ENCODE measurements around the gene GUCA2A. TPM values are rescaled to one million over a fixed set of nuclear protein-coding genes. Genes with fewer than 3 reads are reported as not detected.

The GUCA2A gene
- total and polyA plus RNA-seq, 2 donors (not counting 1 experiment from before 2014, with no cell fraction given) = not detected

DNA sequence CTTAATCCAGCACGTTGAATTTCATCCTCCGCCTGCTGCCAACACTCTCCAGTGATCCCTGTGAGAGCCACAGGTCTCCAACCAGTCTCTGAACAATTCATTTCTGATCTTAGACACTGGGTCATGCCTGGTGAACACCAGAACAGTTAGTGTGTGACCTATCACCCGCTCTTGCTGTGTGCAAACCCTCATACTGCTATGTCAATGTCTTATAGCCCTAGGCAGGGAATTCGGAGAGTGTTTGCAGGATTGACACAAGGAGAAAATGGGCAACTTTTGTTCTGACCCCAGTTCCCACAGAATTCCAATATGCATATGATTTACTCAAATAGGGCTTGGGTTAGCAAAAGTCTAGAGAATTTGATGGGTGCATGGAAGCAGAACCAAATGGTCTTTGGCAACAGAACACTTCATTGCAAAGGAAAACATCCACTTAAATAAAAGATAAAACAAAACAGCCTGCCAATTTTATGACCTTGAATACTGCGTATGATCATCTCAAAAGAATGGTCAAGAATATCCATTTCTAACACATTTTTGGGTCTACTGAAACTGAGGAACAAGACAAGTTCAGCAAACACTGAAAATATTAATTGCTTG is 34.4 kb downstream of the GUCA2A start:
- no peaks in the 10 kb centered on the region for H3K36me3 ChIP-seq (ENCODE audit: control insufficient read depth, insufficient read depth, low read length)
- H3K79me2 ChIP-seq (ENCODE audit: control insufficient read depth, insufficient read depth, low read length) = no peaks in the 10 kb centered on the region
- H3K9me3 ChIP-seq (ENCODE audit: control insufficient read depth, insufficient read depth, low read depth, low read length) = no peaks in the 10 kb centered on the region
- no peaks in the 10 kb centered on the region for H4K20me1 ChIP-seq (ENCODE audit: control insufficient read depth, extremely low read depth, insufficient read depth, low read length)
- no peak overlapping the region for H2AFZ ChIP-seq (ENCODE audit: low read length)
- DNase-seq (ENCODE audit: low read depth in 2 of 2) = no peak
- no peak overlapping the region for H3K9ac ChIP-seq (ENCODE audit: insufficient read depth, low read length)
- no peak overlapping the region for H3K27ac ChIP-seq (ENCODE audit: insufficient read depth, low read length)
- H3K27me3 ChIP-seq (ENCODE audit: control insufficient read depth, insufficient read depth, low read length) = no peaks in the 10 kb centered on the region
- no peak overlapping the region for H3K4me2 ChIP-seq (ENCODE audit: extremely low read depth, insufficient read depth, low read length)
- no peaks in the 10 kb centered on the region for H3K4me1 ChIP-seq (ENCODE audit: control insufficient read depth, extremely low read depth, insufficient read depth, low read length)
- TF ChIP-seq, protein P1, sequence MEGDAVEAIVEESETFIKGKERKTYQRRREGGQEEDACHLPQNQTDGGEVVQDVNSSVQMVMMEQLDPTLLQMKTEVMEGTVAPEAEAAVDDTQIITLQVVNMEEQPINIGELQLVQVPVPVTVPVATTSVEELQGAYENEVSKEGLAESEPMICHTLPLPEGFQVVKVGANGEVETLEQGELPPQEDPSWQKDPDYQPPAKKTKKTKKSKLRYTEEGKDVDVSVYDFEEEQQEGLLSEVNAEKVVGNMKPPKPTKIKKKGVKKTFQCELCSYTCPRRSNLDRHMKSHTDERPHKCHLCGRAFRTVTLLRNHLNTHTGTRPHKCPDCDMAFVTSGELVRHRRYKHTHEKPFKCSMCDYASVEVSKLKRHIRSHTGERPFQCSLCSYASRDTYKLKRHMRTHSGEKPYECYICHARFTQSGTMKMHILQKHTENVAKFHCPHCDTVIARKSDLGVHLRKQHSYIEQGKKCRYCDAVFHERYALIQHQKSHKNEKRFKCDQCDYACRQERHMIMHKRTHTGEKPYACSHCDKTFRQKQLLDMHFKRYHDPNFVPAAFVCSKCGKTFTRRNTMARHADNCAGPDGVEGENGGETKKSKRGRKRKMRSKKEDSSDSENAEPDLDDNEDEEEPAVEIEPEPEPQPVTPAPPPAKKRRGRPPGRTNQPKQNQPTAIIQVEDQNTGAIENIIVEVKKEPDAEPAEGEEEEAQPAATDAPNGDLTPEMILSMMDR (conservative IDR thresholded peaks at IDR 0.05 in 1 of 2, IDR thresholded peaks at IDR 0.05 in 1 of 2; ENCODE audit: low read depth in 1 of 2, low read length in 2 of 2) = no peak
- no peak for TF ChIP-seq EZH2 (IDR thresholded peaks at IDR 0.05; ENCODE audit: low read length, missing control alignments)
- no peak overlapping the region for H3K4me3 ChIP-seq (replicated peaks in 1 of 4; ENCODE audit: control extremely low read depth in 1 of 4, insufficient read depth in 1 of 4, low read depth in 3 of 4, low read length in 4 of 4)

DNA sequence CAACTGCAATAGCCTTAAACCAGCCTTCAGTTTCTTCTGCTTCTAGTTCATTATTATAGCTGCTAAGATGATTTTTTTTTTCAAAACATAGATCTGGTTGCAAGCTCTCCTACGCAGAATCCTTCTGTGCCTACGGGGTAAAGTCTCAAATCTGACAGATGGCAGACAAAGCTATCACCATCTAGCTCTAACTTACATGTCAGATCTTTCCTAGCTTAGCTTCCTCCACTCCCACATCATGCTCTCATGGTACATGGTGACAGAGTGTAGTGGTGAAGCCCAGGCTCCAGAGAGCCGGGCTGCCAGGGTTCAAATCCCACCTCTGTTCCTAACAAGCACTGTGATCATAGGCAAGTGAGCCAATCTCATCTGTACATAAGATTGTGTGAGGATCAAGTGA is 35.6 kb downstream of the GUCA2A start:
- Histone ChIP-seq H3K27ac (ENCODE audit: insufficient read depth, low read length) (no peak overlapping the region), H2AFZ (ENCODE audit: low read length) (no peak overlapping the region), H3K9ac (ENCODE audit: insufficient read depth, low read length) (no peak overlapping the region), H4K20me1 (ENCODE audit: control insufficient read depth, extremely low read depth, insufficient read depth, low read length) (no peaks in the 10 kb centered on the region), H3K4me1 (ENCODE audit: control insufficient read depth, extremely low read depth, insufficient read depth, low read length) (no peaks in the 10 kb centered on the region), H3K9me3 (ENCODE audit: control insufficient read depth, insufficient read depth, low read depth, low read length) (no peaks in the 10 kb centered on the region), H3K79me2 (ENCODE audit: control insufficient read depth, insufficient read depth, low read length) (no peaks in the 10 kb centered on the region), H3K27me3 (ENCODE audit: control insufficient read depth, insufficient read depth, low read length) (no peaks in the 10 kb centered on the region), H3K36me3 (ENCODE audit: control insufficient read depth, insufficient read depth, low read length) (no peaks in the 10 kb centered on the region), H3K4me3 (replicated peaks in 1 of 4; ENCODE audit: control extremely low read depth in 1 of 4, insufficient read depth in 1 of 4, low read depth in 3 of 4, low read length in 4 of 4) (no peak overlapping the region), H3K4me2 (ENCODE audit: extremely low read depth, insufficient read depth, low read length) (no peak overlapping the region)
- no peak for DNase-seq (ENCODE audit: low read depth in 2 of 2)
- TF ChIP-seq, protein P1 (conservative IDR thresholded peaks at IDR 0.05 in 1 of 2, IDR thresholded peaks at IDR 0.05 in 1 of 2; ENCODE audit: low read depth in 1 of 2, low read length in 2 of 2) = no peak
- TF ChIP-seq EZH2 (IDR thresholded peaks at IDR 0.05; ENCODE audit: low read length, missing control alignments) = no peak

DNA sequence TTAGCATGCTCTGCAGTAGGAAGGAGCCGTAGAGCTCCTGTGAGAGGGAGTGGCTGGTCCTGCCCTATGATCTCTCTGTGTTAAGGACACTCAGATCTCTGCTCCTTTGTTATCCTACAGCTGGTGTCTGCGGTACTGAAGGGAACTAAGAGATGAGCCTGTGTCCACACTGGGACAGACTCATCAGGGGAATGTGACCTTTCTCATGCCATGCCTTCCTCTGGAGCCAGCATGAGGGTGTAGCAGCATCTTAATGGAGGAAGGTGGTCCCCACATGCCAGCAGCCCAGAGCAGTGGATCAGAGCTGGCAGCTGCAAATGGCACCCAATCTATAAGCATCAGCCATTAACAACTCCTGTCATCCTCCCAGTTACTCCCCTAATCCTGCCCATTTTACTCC is 36.0 kb downstream of the GUCA2A start:
- H3K27me3 ChIP-seq (ENCODE audit: control insufficient read depth, insufficient read depth, low read length) = no peaks in the 10 kb centered on the region
- H4K20me1 ChIP-seq (ENCODE audit: control insufficient read depth, extremely low read depth, insufficient read depth, low read length) = no peaks in the 10 kb centered on the region
- H3K4me2 ChIP-seq (ENCODE audit: extremely low read depth, insufficient read depth, low read length) = no peak overlapping the region
- no peaks in the 10 kb centered on the region for H3K79me2 ChIP-seq (ENCODE audit: control insufficient read depth, insufficient read depth, low read length)
- DNase-seq (ENCODE audit: low read depth in 2 of 2) = no peak
- no peak overlapping the region for H3K9ac ChIP-seq (ENCODE audit: insufficient read depth, low read length)
- H3K36me3 ChIP-seq (ENCODE audit: control insufficient read depth, insufficient read depth, low read length) = no peaks in the 10 kb centered on the region
- H2AFZ ChIP-seq (ENCODE audit: low read length) = no peak overlapping the region
- TF ChIP-seq, protein P1 (conservative IDR thresholded peaks at IDR 0.05 in 1 of 2, IDR thresholded peaks at IDR 0.05 in 1 of 2; ENCODE audit: low read depth in 1 of 2, low read length in 2 of 2) = no peak
- TF ChIP-seq EZH2 (IDR thresholded peaks at IDR 0.05; ENCODE audit: low read length, missing control alignments) = no peak
- no peaks in the 10 kb centered on the region for H3K4me1 ChIP-seq (ENCODE audit: control insufficient read depth, extremely low read depth, insufficient read depth, low read length)
- H3K4me3 ChIP-seq (replicated peaks in 1 of 4; ENCODE audit: control extremely low read depth in 1 of 4, insufficient read depth in 1 of 4, low read depth in 3 of 4, low read length in 4 of 4) = no peak overlapping the region
- H3K9me3 ChIP-seq (ENCODE audit: control insufficient read depth, insufficient read depth, low read depth, low read length) = no peaks in the 10 kb centered on the region
- no peak overlapping the region for H3K27ac ChIP-seq (ENCODE audit: insufficient read depth, low read length)

Measured in fibroblast of lung (primary cell).